HepG2 (cell line): ENCODE results near the gene ATP9A. TPM values are rescaled to one million over a fixed set of nuclear protein-coding genes. Genes with fewer than 3 reads are reported as not detected.

Source experiments
- ARID2 ChIP-seq: sonication (generic); formaldehyde crosslinking; IDR thresholded peaks from 2 replicates; pipeline ENCODE4 v1.8.1; 2022; ENCODE audit warnings: mild to moderate bottlenecking, missing genetic modification reagents, borderline replicate concordance
- BRCA1 ChIP-seq: sonication (generic); formaldehyde crosslinking; IDR thresholded peaks from 2 replicates; pipeline ENCODE4 v1.4.0; 2020; ENCODE audit warnings: missing genetic modification reagents
- CENPT ChIP-seq: sonication (generic); formaldehyde crosslinking; IDR thresholded peaks from 2 replicates; pipeline ENCODE4 v1.8.0; 2022; ENCODE audit warnings: low read depth, mild to moderate bottlenecking, moderate library complexity, missing genetic modification reagents
- DR1 ChIP-seq: sonication (generic); formaldehyde crosslinking; IDR thresholded peaks from 2 replicates; pipeline ENCODE4 v1.8.0; 2021; ENCODE audit warnings: mild to moderate bottlenecking, missing genetic modification reagents, inconsistent platforms
- ELF3 ChIP-seq: IDR thresholded peaks from 2 replicates; pipeline ENCODE4 v1.6.1; 2016; ENCODE audit warnings: missing genetic modification reagents, missing compliant biosample characterization
- HOXA3 ChIP-seq: sonication (generic); formaldehyde crosslinking; IDR thresholded peaks from 2 replicates; pipeline ENCODE4 v1.5.0; 2020; ENCODE audit warnings: missing genetic modification reagents
- MTERF4 ChIP-seq: sonication (generic); formaldehyde crosslinking; IDR thresholded peaks from 2 replicates; pipeline ENCODE4 v1.8.0; 2023; ENCODE audit warnings: mild to moderate bottlenecking, missing genetic modification reagents
- NR2F2 ChIP-seq: IDR thresholded peaks from 2 replicates; pipeline ENCODE4 v1.6.1; 2012; ENCODE audit warnings: low read depth, inconsistent platforms, borderline replicate concordance
- PPARG ChIP-seq: conservative IDR thresholded peaks from 2 replicates; pipeline ENCODE4 v1.6.1; 2016; ENCODE audit warnings: missing biosample characterization, missing genetic modification reagents
- SALL1 ChIP-seq: sonication (generic); formaldehyde crosslinking; IDR thresholded peaks from 2 replicates; pipeline ENCODE4 v1.8.0; 2022; ENCODE audit warnings: mild to moderate bottlenecking, missing genetic modification reagents
- SP140L ChIP-seq: sonication (generic); formaldehyde crosslinking; IDR thresholded peaks from 2 replicates; pipeline ENCODE4 v1.4.0; 2020; ENCODE audit warnings: missing genetic modification reagents, borderline replicate concordance
- SRSF4 ChIP-seq: fragments of 200-400 bp; formaldehyde crosslinking; IDR thresholded peaks from one replicate; pipeline ENCODE4 v1.6.1; 2018; ENCODE audit warnings: mild to moderate bottlenecking, low read depth, low read length, moderate library complexity; ENCODE audit not compliant: poor library complexity, severe bottlenecking
- STAT5B ChIP-seq: sonication (generic); formaldehyde crosslinking; IDR thresholded peaks from 2 replicates; pipeline ENCODE4 v1.4.0; 2020; ENCODE audit warnings: missing genetic modification reagents
- ZBTB40 ChIP-seq, 2 experiments: fragments of 450-650 bp in 1 of 2; sonication (generic) in 1 of 2; formaldehyde crosslinking in 1 of 2; IDR thresholded peaks; 2 replicates each; pipeline versions ENCODE4 v1.6.1 to v1.8.0; 2016 to 2022; ENCODE audit warnings: antibody characterized with exemption in 1 of 2, mild to moderate bottlenecking in 1 of 2, missing genetic modification reagents in 1 of 2
- ZFP36 ChIP-seq: fragments of 150-350 bp; IDR thresholded peaks from 2 replicates; pipeline ENCODE4 v1.6.1; 2018; ENCODE audit warnings: borderline replicate concordance, low read length, low read depth; ENCODE audit not compliant: partially characterized antibody
- ZFY ChIP-seq: sonication (generic); formaldehyde crosslinking; IDR thresholded peaks from 2 replicates; pipeline ENCODE4 v1.4.0; 2020; ENCODE audit warnings: missing genetic modification reagents
- ZNF274 ChIP-seq: sonication (generic); formaldehyde crosslinking; IDR thresholded peaks from 2 replicates; pipeline ENCODE4 v1.5.1; 2020; ENCODE audit warnings: mild to moderate bottlenecking, missing genetic modification reagents
- ZNF30 ChIP-seq: sonication (generic); formaldehyde crosslinking; IDR thresholded peaks from 2 replicates; pipeline ENCODE4 v1.5.0; 2020; ENCODE audit warnings: mild to moderate bottlenecking, missing genetic modification reagents
- ZNF567 ChIP-seq: sonication (generic); formaldehyde crosslinking; IDR thresholded peaks from 2 replicates; pipeline ENCODE4 v1.8.1; 2023; ENCODE audit warnings: mild to moderate bottlenecking, missing genetic modification reagents, borderline replicate concordance
- ZNF577 ChIP-seq: sonication (generic); formaldehyde crosslinking; IDR thresholded peaks from 2 replicates; pipeline ENCODE4 v1.4.0; 2020; ENCODE audit warnings: mild to moderate bottlenecking, low read depth, missing genetic modification reagents, borderline replicate concordance
- ZNF672 ChIP-seq: sonication (generic); formaldehyde crosslinking; IDR thresholded peaks from 2 replicates; pipeline ENCODE4 v1.8.1; 2022; ENCODE audit warnings: missing genetic modification reagents
- ZSCAN22 ChIP-seq: sonication (generic); formaldehyde crosslinking; IDR thresholded peaks from 2 replicates; pipeline ENCODE4 v1.4.0; 2020; ENCODE audit warnings: mild to moderate bottlenecking, missing genetic modification reagents
- ZSCAN31 ChIP-seq: sonication (generic); formaldehyde crosslinking; IDR thresholded peaks from 2 replicates; pipeline ENCODE4 v1.5.0; 2020; ENCODE audit warnings: low read depth, mild to moderate bottlenecking, missing genetic modification reagents
- polyA plus RNA-seq, 8 experiments: library from polyadenylated mRNA; depleted of rRNA in 3 of 8; stranded (reverse) in 7 of 8; unstranded in 1 of 8; fragments of >200 nt; fragmentation: Illumina TruSeq in 4 of 8; extraction: Trizol in 4 of 8; gene quantifications; 2 replicates each; pipeline versions ENCODE4 v1.2.1 to v1.2.3, GENCODE V29; 2011 to 2016; ENCODE audit warnings: low read depth in 4 of 8, missing spikeins in 1 of 8, mixed read lengths in 1 of 8; ENCODE audit not compliant: insufficient read depth in 1 of 8
- total RNA-seq, 5 experiments: library from RNA; depleted of rRNA; stranded (reverse); fragments of >200 nt; fragmentation: Illumina TruSeq; extraction: Trizol; gene quantifications; 2 replicates each; pipeline ENCODE4 v1.2.3, GENCODE V29; 2016; ENCODE audit warnings: low read depth in 1 of 5

The ATP9A gene
- total and polyA plus RNA-seq, 2 of the 13 experiments (the other 11 are each of a cell fraction or from before 2014, with no cell fraction given) = 11.8 to 18.5 TPM

- TF ChIP-seq CENPT (CRISPR knock-in tag) (no peak), SALL1 (CRISPR knock-in tag) (peak; percentile 95; the same call in 1 of the 2 replicates), ZNF672 (CRISPR knock-in tag) (no peak), ZNF577 (CRISPR knock-in tag) (no peak), DR1 (no peak), PPARG (CRISPR knock-in tag) (peak; percentile 86), ZFY (CRISPR knock-in tag) (no peak), STAT5B (CRISPR knock-in tag) (no peak), BRCA1 (no peak), ZNF274 (no peak), HOXA3 (CRISPR knock-in tag) (peak; percentile 71; the same call in 1 of the 2 replicates), ZSCAN22 (CRISPR knock-in tag) (no peak), ZNF567 (CRISPR knock-in tag) (peak; percentile 42; the same call in 1 of the 2 replicates), ARID2 (CRISPR knock-in tag) (no peak), ZSCAN31 (CRISPR knock-in tag) (no peak), ZFP36 (no peak), SRSF4 (no peak), ZNF30 (CRISPR knock-in tag) (no peak), NR2F2 (peak; percentile 82), SP140L (CRISPR knock-in tag) (peak; percentile 38; the same call in 1 of the 2 replicates), ZBTB40 (IDR thresholded peaks at IDR 0.05) (no peak), ZBTB40 (CRISPR knock-in tag; IDR thresholded peaks at IDR 0.05) (no peak; the same call in 1 of the 2 replicates), ELF3 (CRISPR knock-in tag) (peak; percentile 93), MTERF4 (CRISPR knock-in tag) (no peak)
These were observed 42.8 kb upstream of the ATP9A start (continued) for GRCh38 chr20:51811042-51811355.
